Measurements from ENCODE around the gene NCK1.

DNA sequence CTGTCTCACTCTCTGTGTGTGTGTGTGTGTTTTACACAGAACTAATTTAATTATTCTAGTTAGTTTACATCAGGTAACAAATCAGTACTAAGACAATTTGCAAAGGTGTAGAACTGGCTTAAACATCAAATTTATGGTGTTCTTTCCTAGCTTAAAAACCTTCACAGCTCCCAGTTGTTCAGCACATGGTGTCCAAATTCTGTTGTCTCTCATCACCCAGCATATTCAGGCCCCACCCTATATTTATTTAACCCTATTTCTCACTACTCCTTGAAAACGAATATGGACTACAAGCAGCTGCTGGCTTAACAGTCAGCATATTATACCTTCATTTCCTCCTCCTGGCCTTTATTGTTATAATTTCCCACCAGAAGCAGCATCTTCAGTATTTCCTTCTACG lies 96.9 kb downstream of the NCK1 start:
- TF ChIP-seq, protein P1, sequence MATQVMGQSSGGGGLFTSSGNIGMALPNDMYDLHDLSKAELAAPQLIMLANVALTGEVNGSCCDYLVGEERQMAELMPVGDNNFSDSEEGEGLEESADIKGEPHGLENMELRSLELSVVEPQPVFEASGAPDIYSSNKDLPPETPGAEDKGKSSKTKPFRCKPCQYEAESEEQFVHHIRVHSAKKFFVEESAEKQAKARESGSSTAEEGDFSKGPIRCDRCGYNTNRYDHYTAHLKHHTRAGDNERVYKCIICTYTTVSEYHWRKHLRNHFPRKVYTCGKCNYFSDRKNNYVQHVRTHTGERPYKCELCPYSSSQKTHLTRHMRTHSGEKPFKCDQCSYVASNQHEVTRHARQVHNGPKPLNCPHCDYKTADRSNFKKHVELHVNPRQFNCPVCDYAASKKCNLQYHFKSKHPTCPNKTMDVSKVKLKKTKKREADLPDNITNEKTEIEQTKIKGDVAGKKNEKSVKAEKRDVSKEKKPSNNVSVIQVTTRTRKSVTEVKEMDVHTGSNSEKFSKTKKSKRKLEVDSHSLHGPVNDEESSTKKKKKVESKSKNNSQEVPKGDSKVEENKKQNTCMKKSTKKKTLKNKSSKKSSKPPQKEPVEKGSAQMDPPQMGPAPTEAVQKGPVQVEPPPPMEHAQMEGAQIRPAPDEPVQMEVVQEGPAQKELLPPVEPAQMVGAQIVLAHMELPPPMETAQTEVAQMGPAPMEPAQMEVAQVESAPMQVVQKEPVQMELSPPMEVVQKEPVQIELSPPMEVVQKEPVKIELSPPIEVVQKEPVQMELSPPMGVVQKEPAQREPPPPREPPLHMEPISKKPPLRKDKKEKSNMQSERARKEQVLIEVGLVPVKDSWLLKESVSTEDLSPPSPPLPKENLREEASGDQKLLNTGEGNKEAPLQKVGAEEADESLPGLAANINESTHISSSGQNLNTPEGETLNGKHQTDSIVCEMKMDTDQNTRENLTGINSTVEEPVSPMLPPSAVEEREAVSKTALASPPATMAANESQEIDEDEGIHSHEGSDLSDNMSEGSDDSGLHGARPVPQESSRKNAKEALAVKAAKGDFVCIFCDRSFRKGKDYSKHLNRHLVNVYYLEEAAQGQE (IDR thresholded peaks at IDR 0.05; ENCODE audit: low read depth) = no peak
- TF ChIP-seq TCF7L2 (IDR thresholded peaks at IDR 0.05; ENCODE audit: borderline replicate concordance, extremely low read depth, insufficient read depth, insufficient read length) = no peak
- TF ChIP-seq SIN3A (IDR thresholded peaks at IDR 0.05; ENCODE audit: low read depth) = no peak
- no peak for TF ChIP-seq ZNF274 (IDR thresholded peaks at IDR 0.05; ENCODE audit: low read depth, low read length)
